Left ventricle myocardium inferior (tissue), 1 donor: ENCODE results near the gene FKBP6. TPM values are rescaled to one million over a fixed set of nuclear protein-coding genes. Genes with fewer than 3 reads are reported as not detected.

Experiments
- DNase-seq: peaks from one replicate; pipeline ENCODE4 v3.0.0-alpha.2; 2020
- H3K27ac ChIP-seq: fragments of 200-600 bp; replicated peaks from 2 replicates; pipeline ENCODE4 v1.8.0; 2021
- H3K27me3 ChIP-seq: fragments of 200-600 bp; 2 replicates; pipeline ENCODE4 v1.8.0; 2021; ENCODE audit warnings: low read depth
- H3K36me3 ChIP-seq: fragments of 200-600 bp; 2 replicates; pipeline ENCODE4 v1.8.0; 2021
- H3K4me1 ChIP-seq: fragments of 200-600 bp; 2 replicates; pipeline ENCODE4 v1.8.0; 2021
- H3K4me3 ChIP-seq: fragments of 200-600 bp; 2 replicates; pipeline ENCODE4 v1.8.0; 2021; ENCODE audit warnings: mild to moderate bottlenecking, moderate library complexity
- H3K9me3 ChIP-seq: fragments of 200-600 bp; replicated peaks from 2 replicates; pipeline ENCODE4 v1.8.0; 2021
- intact Hi-C: fragments of 100-400 bp; cut with micrococcal nuclease; formaldehyde crosslinking; loops from one replicate; pipeline ENCODE4 v1.11.0; 2022
- total RNA-seq: library from RNA; stranded (reverse); fragmentation: NEBNext Ultra II Directional; extraction: Animal tissue kit (Norgen Biotek cat#: 25700); gene quantifications from one replicate; pipeline ENCODE4 v1.2.1, GENCODE V29; 2021
- TF ChIP-seq, protein P1 (sequence below): fragments of 200-600 bp; IDR thresholded peaks from 2 replicates; pipeline ENCODE4 v1.8.0; 2021; ENCODE audit warnings: antibody characterized with exemption, mild to moderate bottlenecking, borderline replicate concordance
- donor health status: DM: no; HTN: yes; CAD: no; lungs with severe emphysema.

FKBP6 gene
- total RNA-seq, 1 donor from 2014 or later: not detected

DNA sequence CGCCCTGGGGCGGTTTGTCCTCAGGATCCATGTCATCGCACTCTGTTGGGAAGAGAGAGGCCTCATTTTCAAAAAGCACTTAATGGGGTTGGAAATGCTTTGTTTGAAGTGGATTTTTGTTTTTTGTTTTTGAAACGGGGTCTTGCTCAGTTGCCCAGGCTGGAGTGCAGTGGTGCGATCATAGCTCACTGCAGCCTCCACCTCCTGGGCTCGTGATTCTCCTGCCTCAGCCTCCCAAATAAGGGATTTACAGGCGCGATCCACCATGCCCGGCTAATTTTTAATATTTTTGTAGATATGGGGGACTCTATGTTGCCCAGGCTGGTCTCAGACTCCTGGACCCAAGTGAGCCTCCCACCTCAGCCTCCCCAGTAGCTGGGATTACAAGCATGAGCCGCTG is 735 bp downstream of the FKBP6 start:
- DNase-seq: no peak
- no peaks in the 10 kb centered on the region for H3K9me3 ChIP-seq
- H3K4me3 ChIP-seq: no peak overlapping the region
- H3K27me3 ChIP-seq: peaks cover 34% of the 10 kb centered on the region
- H3K36me3 ChIP-seq: no peaks in the 10 kb centered on the region
- no peaks in the 10 kb centered on the region for H3K4me1 ChIP-seq
- H3K27ac ChIP-seq: no peak overlapping the region
- intact Hi-C loops: no loop called here
- TF ChIP-seq, protein P1, sequence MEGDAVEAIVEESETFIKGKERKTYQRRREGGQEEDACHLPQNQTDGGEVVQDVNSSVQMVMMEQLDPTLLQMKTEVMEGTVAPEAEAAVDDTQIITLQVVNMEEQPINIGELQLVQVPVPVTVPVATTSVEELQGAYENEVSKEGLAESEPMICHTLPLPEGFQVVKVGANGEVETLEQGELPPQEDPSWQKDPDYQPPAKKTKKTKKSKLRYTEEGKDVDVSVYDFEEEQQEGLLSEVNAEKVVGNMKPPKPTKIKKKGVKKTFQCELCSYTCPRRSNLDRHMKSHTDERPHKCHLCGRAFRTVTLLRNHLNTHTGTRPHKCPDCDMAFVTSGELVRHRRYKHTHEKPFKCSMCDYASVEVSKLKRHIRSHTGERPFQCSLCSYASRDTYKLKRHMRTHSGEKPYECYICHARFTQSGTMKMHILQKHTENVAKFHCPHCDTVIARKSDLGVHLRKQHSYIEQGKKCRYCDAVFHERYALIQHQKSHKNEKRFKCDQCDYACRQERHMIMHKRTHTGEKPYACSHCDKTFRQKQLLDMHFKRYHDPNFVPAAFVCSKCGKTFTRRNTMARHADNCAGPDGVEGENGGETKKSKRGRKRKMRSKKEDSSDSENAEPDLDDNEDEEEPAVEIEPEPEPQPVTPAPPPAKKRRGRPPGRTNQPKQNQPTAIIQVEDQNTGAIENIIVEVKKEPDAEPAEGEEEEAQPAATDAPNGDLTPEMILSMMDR: no peak

DNA sequence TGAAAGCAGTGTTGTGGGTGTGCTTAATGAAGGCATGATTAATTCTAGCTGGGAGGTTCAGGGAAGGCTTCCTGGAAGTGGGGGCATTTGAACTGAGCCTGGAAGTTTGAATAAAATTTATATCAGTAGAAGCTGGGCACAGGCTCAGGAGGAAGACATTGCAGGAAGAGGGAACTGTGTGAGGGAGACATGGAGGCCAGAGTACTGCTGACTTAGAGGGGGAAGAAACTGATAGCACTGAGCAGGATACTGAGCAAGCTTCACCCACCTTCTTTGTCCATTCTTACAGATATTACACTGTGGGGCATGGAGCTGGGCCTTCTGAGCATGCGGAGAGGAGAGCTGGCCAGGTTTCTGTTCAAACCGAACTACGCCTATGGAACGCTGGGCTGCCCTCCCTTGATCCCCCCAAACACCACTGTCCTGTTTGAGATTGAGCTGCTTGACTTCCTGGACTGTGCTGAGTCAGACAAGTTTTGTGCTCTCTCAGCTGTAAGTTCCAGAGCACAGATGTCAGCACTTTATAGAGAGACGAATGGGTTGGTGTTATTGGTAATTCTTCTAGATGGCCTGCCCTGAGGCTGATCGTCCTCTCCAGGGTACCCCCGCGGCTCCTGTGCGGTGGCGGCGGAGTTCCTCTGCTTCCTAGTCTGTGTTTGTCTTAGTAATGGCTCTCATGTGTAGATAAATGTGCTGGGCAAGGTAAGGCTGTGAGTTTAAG is 2.1 kb downstream of the FKBP6 start:
- Histone ChIP-seq H3K27ac (peak overlapping the region; percentile 11), H3K4me1 (no peaks in the 10 kb centered on the region), H3K27me3 (peaks cover 34% of the 10 kb centered on the region), H3K36me3 (no peaks in the 10 kb centered on the region), H3K4me3 (no peak overlapping the region), H3K9me3 (no peaks in the 10 kb centered on the region)
- DNase-seq: no peak
- intact Hi-C loops: no loop called here
- TF ChIP-seq, protein P1: no peak

DNA sequence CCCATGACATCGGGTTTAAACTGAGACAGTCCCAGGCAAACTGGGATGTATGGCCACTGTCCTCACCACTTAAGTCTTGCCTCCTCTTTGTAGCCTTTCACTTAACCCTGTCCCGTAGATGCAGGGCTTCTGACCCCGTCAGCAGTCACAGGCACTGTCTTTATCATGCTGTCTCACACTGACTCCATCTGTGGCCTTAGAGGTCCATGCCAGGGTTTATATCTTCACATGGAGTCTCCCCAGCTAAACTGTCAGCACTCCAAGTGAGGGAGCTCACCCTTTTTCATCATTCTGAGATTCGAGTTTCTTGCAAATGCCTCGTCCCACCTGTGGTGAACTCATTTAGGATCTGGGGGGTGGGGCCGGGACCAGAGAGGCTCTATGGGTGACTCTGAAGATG is 2.8 kb downstream of the FKBP6 start:
- H3K27ac ChIP-seq: no peak overlapping the region
- no peaks in the 10 kb centered on the region for H3K4me1 ChIP-seq
- intact Hi-C loops: no loop called here
- H3K27me3 ChIP-seq: peaks cover 39% of the 10 kb centered on the region
- TF ChIP-seq, protein P1: no peak
- DNase-seq: no peak
- H3K9me3 ChIP-seq: no peaks in the 10 kb centered on the region
- H3K36me3 ChIP-seq: no peaks in the 10 kb centered on the region
- no peak overlapping the region for H3K4me3 ChIP-seq

DNA sequence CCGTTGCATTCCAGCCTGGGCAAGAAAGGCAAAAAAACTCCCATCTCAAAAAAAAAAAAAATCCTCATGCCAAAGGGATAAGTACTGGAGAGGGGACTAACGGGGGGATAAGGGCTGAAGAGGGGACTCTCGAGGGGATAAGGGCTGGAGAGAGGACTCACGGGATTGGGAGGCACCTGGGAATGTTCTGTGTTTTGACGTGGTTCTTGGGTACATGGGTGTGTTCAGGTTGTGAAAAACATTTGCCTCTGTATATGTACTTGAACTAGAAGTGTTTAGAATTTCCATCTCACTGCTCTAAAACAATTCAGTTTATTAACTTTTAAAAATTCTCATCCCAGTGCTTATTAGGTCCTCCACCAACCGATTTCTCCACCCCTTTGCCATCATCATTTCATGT is 4.5 kb downstream of the FKBP6 start:
- no peak overlapping the region for H3K27ac ChIP-seq
- intact Hi-C loops: no loop called here
- H3K4me3 ChIP-seq: no peak overlapping the region
- H3K4me1 ChIP-seq: no peaks in the 10 kb centered on the region
- no peak for DNase-seq
- H3K27me3 ChIP-seq: peaks cover 40% of the 10 kb centered on the region
- no peaks in the 10 kb centered on the region for H3K36me3 ChIP-seq
- TF ChIP-seq, protein P1: no peak
- H3K9me3 ChIP-seq: no peaks in the 10 kb centered on the region

DNA sequence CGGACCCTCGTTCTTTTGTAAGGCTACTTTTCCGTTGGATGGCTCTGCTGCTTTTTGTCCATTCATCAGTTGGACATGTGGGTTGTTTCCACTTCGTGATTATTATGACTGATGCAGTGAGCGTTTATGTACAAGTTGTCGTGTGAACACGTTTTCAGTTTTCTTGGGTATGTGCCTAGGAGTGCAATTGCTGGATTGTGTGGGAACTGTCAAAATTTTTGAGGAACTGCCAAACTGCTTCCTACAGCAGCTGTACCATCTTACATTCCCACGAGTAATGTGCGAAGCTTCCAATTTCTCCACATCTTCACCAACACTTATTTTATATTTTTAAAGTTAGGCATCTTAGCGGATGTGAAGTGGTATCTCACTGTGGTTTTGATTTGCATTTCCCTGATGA is 10.4 kb downstream of the FKBP6 start:
- no peaks in the 10 kb centered on the region for H3K4me1 ChIP-seq
- TF ChIP-seq, protein P1: no peak
- no peak for DNase-seq
- H3K4me3 ChIP-seq: no peak overlapping the region
- H3K27ac ChIP-seq: no peak overlapping the region
- H3K9me3 ChIP-seq: no peaks in the 10 kb centered on the region
- intact Hi-C loops: no loop called here
- H3K36me3 ChIP-seq: no peaks in the 10 kb centered on the region
- peaks cover 29% of the 10 kb centered on the region for H3K27me3 ChIP-seq
